C4-2B (cell line): ENCODE data around the gene DHCR7.

Source experiments
- CTCF ChIP-seq: fragments of 450-650 bp; conservative IDR thresholded peaks from 2 replicates; pipeline ENCODE4 v1.5.1; 2017; ENCODE audit warnings: mild to moderate bottlenecking
- ZFX ChIP-seq: fragments of 450-650 bp; IDR thresholded peaks from 2 replicates; pipeline ENCODE4 v1.6.1; 2017

GRCh38 chr11:71463331-71464211, 15.4 kb upstream of the DHCR7 start:
- TF ChIP-seq CTCF (no peak), ZFX (no peak)
